HepG2 (cell line): Measurements from ENCODE around the gene VPS13C. TPM values are rescaled to one million over a fixed set of nuclear protein-coding genes. Genes with fewer than 3 reads are reported as not detected.

Experiments used
- ATAC-seq: fragments of 200-7000 bp; cut with Tn5 transposase; 3 replicates; pipeline ENCODE4 v1.9.1; 2020; ENCODE audit warnings: mild to moderate bottlenecking, moderate library complexity
- BruUV-seq: library from RNA; stranded (reverse); fragments of 400-500 nt; replicated peaks from 2 replicates; lab custom pipeline; 2021; lab: Mats Ljungman, UMichigan
- CTCF ChIA-PET: fragments of 300-600 bp; formaldehyde crosslinking; extraction: SDS; loops from one replicate; lab custom pipeline; 2021; ENCODE audit warnings: low total read pairs, inconsistent platforms, low intra/inter-chr PET ratio; lab: Yijun Ruan, JAX
- POLR2A ChIA-PET: fragments of 350-600 bp; sonication (Branson Sonifier 250); formaldehyde crosslinking; loops from one replicate; lab custom pipeline; 2020; ENCODE audit warnings: antibody characterized with exemption, inconsistent platforms; lab: Yijun Ruan, JAX
- DNase-seq: peaks from one replicate; pipeline ENCODE4 v3.0.0-alpha.2; 2015; ENCODE audit warnings: low spot score
- FAIRE-seq: peaks from 3 replicates; lab custom pipeline; 2011; peaks lifted over from hg19 to GRCh38; lab: Jason Lieb, UNC
- H2AFZ ChIP-seq: one replicate; pipeline ENCODE4 v1.6.1; 2011; ENCODE audit warnings: low read length, inconsistent platforms
- H3K27ac ChIP-seq: fragments of 300-600 bp; 3 replicates; pipeline ENCODE4 v1.8.0; 2011; ENCODE audit warnings: mixed run types, mild to moderate bottlenecking, mixed read lengths, low read length, inconsistent platforms; ENCODE audit not compliant: insufficient read depth; ENCODE audit errors: extremely low read length
- H3K27me3 ChIP-seq, 2 experiments: fragments of 200-600 bp in 1 of 2; 2 replicates in 1 of 2; 3 replicates in 1 of 2; pipeline versions ENCODE4 v1.6.0 to v1.8.0; 2011; ENCODE audit warnings: low read length in 2 of 2, mild to moderate bottlenecking in 2 of 2, moderate library complexity in 2 of 2, inconsistent platforms in 1 of 2; ENCODE audit not compliant: insufficient read depth in 2 of 2, control insufficient read depth in 1 of 2
- H3K36me3 ChIP-seq, 2 experiments: fragments of 200-600 bp in 1 of 2; replicated peaks in 1 of 2; 2 replicates in 1 of 2; 3 replicates in 1 of 2; pipeline versions ENCODE4 v1.5.1 to v1.8.0; 2011; ENCODE audit warnings: low read length in 2 of 2, inconsistent platforms in 1 of 2; ENCODE audit not compliant: insufficient read depth in 2 of 2, control insufficient read depth in 1 of 2
- H3K4me1 ChIP-seq: 2 replicates; pipeline ENCODE4 v1.5.1; 2012; ENCODE audit warnings: low read length, inconsistent platforms; ENCODE audit not compliant: insufficient read depth
- H3K4me2 ChIP-seq: 2 replicates; pipeline ENCODE4 v1.6.0; 2011; ENCODE audit warnings: low read depth, low read length, inconsistent platforms
- H3K4me3 ChIP-seq, 3 experiments: fragments of 200-600 bp in 1 of 3; sonication (generic), shearing (Covaris generic) in 1 of 3; replicated peaks in 1 of 3; 2 replicates each; pipeline ENCODE4 v1.5.1; 2011 to 2016; ENCODE audit warnings: low read length in 3 of 3, inconsistent platforms in 2 of 3, low read depth in 2 of 3, mild to moderate bottlenecking in 2 of 3, control low read depth in 1 of 3, mixed read lengths in 1 of 3; ENCODE audit not compliant: insufficient read depth in 1 of 3
- H3K79me2 ChIP-seq: one replicate; pipeline ENCODE4 v1.6.1; 2011; ENCODE audit warnings: low read length, inconsistent platforms; ENCODE audit not compliant: insufficient read depth
- H3K9ac ChIP-seq: 2 replicates; pipeline ENCODE4 v1.6.0; 2011; ENCODE audit warnings: mild to moderate bottlenecking, low read depth, low read length, inconsistent platforms; ENCODE audit not compliant: insufficient read depth
- H3K9me3 ChIP-seq: 2 replicates; pipeline ENCODE4 v1.5.1; 2012; ENCODE audit warnings: mild to moderate bottlenecking, low read length
- H4K20me1 ChIP-seq: 2 replicates; pipeline ENCODE4 v1.6.0; 2011; ENCODE audit warnings: inconsistent platforms, mild to moderate bottlenecking, low read length, moderate library complexity; ENCODE audit not compliant: insufficient read depth
- ADNP ChIP-seq: sonication (generic); formaldehyde crosslinking; IDR thresholded peaks from 2 replicates; pipeline ENCODE4 v1.4.0; 2020; ENCODE audit warnings: missing genetic modification reagents
- BRCA1 ChIP-seq: sonication (generic); formaldehyde crosslinking; IDR thresholded peaks from 2 replicates; pipeline ENCODE4 v1.4.0; 2020; ENCODE audit warnings: missing genetic modification reagents
- CEBPB ChIP-seq: IDR thresholded peaks from 2 replicates; pipeline ENCODE4 v1.6.1; 2011; ENCODE audit warnings: low read depth, low read length, improper control_type of control experiment, borderline replicate concordance
- CEBPG ChIP-seq: IDR thresholded peaks from 2 replicates; pipeline ENCODE4 v1.6.1; 2016
- CTCF ChIP-seq: sonication (generic); formaldehyde crosslinking; IDR thresholded peaks from 2 replicates; pipeline ENCODE4 v1.5.0; 2020; ENCODE audit warnings: mild to moderate bottlenecking, missing genetic modification reagents, moderate library complexity
- JARID2 ChIP-seq: sonication (generic); formaldehyde crosslinking; IDR thresholded peaks from 2 replicates; pipeline ENCODE4 v1.8.1; 2023; ENCODE audit warnings: missing genetic modification reagents, inconsistent platforms; ENCODE audit not compliant: insufficient replicate concordance
- KDM2A ChIP-seq: sonication (generic); formaldehyde crosslinking; IDR thresholded peaks from 2 replicates; pipeline ENCODE4 v1.4.0; 2020; ENCODE audit warnings: low read depth, missing genetic modification reagents, borderline replicate concordance
- KLF9 ChIP-seq: IDR thresholded peaks from 2 replicates; pipeline ENCODE4 v1.6.1; 2016; ENCODE audit warnings: low read depth
- MEIS2 ChIP-seq: sonication (generic); formaldehyde crosslinking; IDR thresholded peaks from 2 replicates; pipeline ENCODE4 v1.9.0; 2021; ENCODE audit warnings: mild to moderate bottlenecking, missing genetic modification reagents
- NAIF1 ChIP-seq: sonication (generic); formaldehyde crosslinking; IDR thresholded peaks from 2 replicates; pipeline ENCODE4 v1.5.0; 2020; ENCODE audit warnings: mild to moderate bottlenecking, missing genetic modification reagents, borderline replicate concordance
- ONECUT2 ChIP-seq: sonication (generic); formaldehyde crosslinking; IDR thresholded peaks from 2 replicates; pipeline ENCODE4 v1.4.0; 2020; ENCODE audit warnings: missing genetic modification reagents
- RAD21 ChIP-seq: fragments of 450-650 bp; formaldehyde crosslinking; IDR thresholded peaks from 2 replicates; pipeline ENCODE4 v1.5.0; 2020; ENCODE audit warnings: mild to moderate bottlenecking
- SMC3 ChIP-seq: IDR thresholded peaks from 2 replicates; pipeline ENCODE4 v1.6.1; 2011; ENCODE audit warnings: low read length, improper control_type of control experiment
- STAG1 ChIP-seq: sonication (generic); formaldehyde crosslinking; IDR thresholded peaks from 2 replicates; pipeline ENCODE4 v1.4.0; 2020; ENCODE audit warnings: missing genetic modification reagents
- XRCC5 ChIP-seq: fragments of 200-400 bp; formaldehyde crosslinking; optimal IDR thresholded peaks from 2 replicates; pipeline ENCODE3; 2017; ENCODE audit warnings: mild to moderate bottlenecking, low read length
- ZMAT3 ChIP-seq: sonication (generic); formaldehyde crosslinking; conservative IDR thresholded peaks from 2 replicates; pipeline ENCODE4 v1.7.0; 2021; ENCODE audit warnings: missing genetic modification reagents
- ZNF143 ChIP-seq: sonication (generic); formaldehyde crosslinking; IDR thresholded peaks from 2 replicates; pipeline ENCODE4 v1.4.0; 2020; ENCODE audit warnings: missing genetic modification reagents
- WGBS: methylation state at CpG from one replicate; pipeline ENCODE4 v1.1.6; 2017; ENCODE audit warnings: low lambda C conversion rate; 5-methylcytosine and 5-hydroxymethylcytosine counted together
- in situ Hi-C: cut with HindIII; loops from 2 replicates; pipeline ENCODE4 v1.10.0; 2017; ENCODE audit warnings: low pct_unique_long_range_greater_than_20kb; ENCODE audit not compliant: extremely low pct_ligation_motif_present
- intact Hi-C: fragments of 100-400 bp; cut with micrococcal nuclease; formaldehyde crosslinking; loops from one replicate; pipeline ENCODE4 v1.10.0; 2022; ENCODE audit not compliant: unreplicated experiment
- polyA plus RNA-seq, 8 experiments: library from polyadenylated mRNA; depleted of rRNA in 3 of 8; stranded (reverse) in 7 of 8; unstranded in 1 of 8; fragments of >200 nt; fragmentation: Illumina TruSeq in 4 of 8; extraction: Trizol in 4 of 8; gene quantifications; 2 replicates each; pipeline versions ENCODE4 v1.2.1 to v1.2.3, GENCODE V29; 2011 to 2016; ENCODE audit warnings: low read depth in 4 of 8, missing spikeins in 1 of 8, mixed read lengths in 1 of 8; ENCODE audit not compliant: insufficient read depth in 1 of 8
- total RNA-seq, 5 experiments: library from RNA; depleted of rRNA; stranded (reverse); fragments of >200 nt; fragmentation: Illumina TruSeq; extraction: Trizol; gene quantifications; 2 replicates each; pipeline ENCODE4 v1.2.3, GENCODE V29; 2016; ENCODE audit warnings: low read depth in 1 of 5

VPS13C gene
- total and polyA plus RNA-seq, 2 of the 13 experiments (the other 11 are each of a cell fraction or from before 2014, with no cell fraction given), result 10.9 to 26.8 TPM

- no peak for TF ChIP-seq ONECUT2 (CRISPR knock-in tag)
- no peak for TF ChIP-seq BRCA1
- no peak for TF ChIP-seq ZMAT3 (CRISPR knock-in tag)
- TF ChIP-seq CEBPG (CRISPR knock-in tag), result no peak
- no peak for TF ChIP-seq ADNP (CRISPR knock-in tag)
- no peak for TF ChIP-seq ZNF143 (CRISPR knock-in tag)
- TF ChIP-seq CEBPB, result no peak
- TF ChIP-seq NAIF1 (CRISPR knock-in tag), result no peak
- TF ChIP-seq KLF9, result no peak
- TF ChIP-seq, all 625 proteins: peak for 0
Observed at GRCh38 chr15:61835029-61835428, 225.2 kb downstream of the VPS13C start (continued).

GRCh38 chr15:61834076-61834697 lies 226.1 kb downstream of the VPS13C start:
- no peak overlapping the region for H3K9ac ChIP-seq
- peaks cover 6 to 33% of the 10 kb centered on the region in 2 experiments; a peak in 2 of 5 replicates for H3K27me3 ChIP-seq
- TF ChIP-seq STAG1 (CRISPR knock-in tag) (peak; percentile 77), MEIS2 (CRISPR knock-in tag) (no peak), XRCC5 (peak; percentile 82), KDM2A (CRISPR knock-in tag) (peak; percentile 37; the same call in 1 of the 2 replicates), CTCF (CRISPR knock-in tag) (peak; percentile 85), SMC3 (peak; percentile 64), JARID2 (no peak), RAD21 (CRISPR knock-in tag) (0 out of 2 replicates have a peak, but pooled peaks have one; percentile 41)
- 8% methylated on average over 16 of the region's 16 CpGs for WGBS
- ChIA-PET CTCF (interaction anchor here (1.3 to 1.5 kb wide), 2 partner anchors 639 to 667 kb away, joined by 3 to 9 read pairs; no protein-coding TSS in a partner anchor), POLR2A (no interaction called here)
- H3K9me3 ChIP-seq, result no peaks in the 10 kb centered on the region
- H2AFZ ChIP-seq, result no peak overlapping the region
- no peaks in the 10 kb centered on the region for H3K36me3 ChIP-seq
- H3K79me2 ChIP-seq, result no peaks in the 10 kb centered on the region
- H4K20me1 ChIP-seq, result no peaks in the 10 kb centered on the region
- BruUV-seq, result no TSS peak
- ATAC-seq (peak; percentile 76), FAIRE-seq (peak; percentile 12), DNase-seq (peak; percentile 34)
- no peak overlapping the region for H3K27ac ChIP-seq
- intact Hi-C loops (loop anchor here (1.0 kb wide), 1 partner anchor 667 kb away; no protein-coding TSS in a partner anchor), in situ Hi-C loops (loop anchor here (25.0 kb wide), 1 partner anchor 672 kb away; no protein-coding TSS in a partner anchor)
- H3K4me3 ChIP-seq, result no peak overlapping the region
- H3K4me2 ChIP-seq, result no peak overlapping the region
- 0 out of 2 replicates have a peak, but pooled peaks cover 12% of the 10 kb centered on the region for H3K4me1 ChIP-seq
